Embryonic facial prominence (tissue), 1 donor: ENCODE data around the gene RPL39.
"Not testable (repeated sequence)": the region's sequence is repeated elsewhere in the genome, so short reads cannot be mapped to it uniquely, and the experiment has no call there.

Experiments used
- DNase-seq: peaks from one replicate; pipeline ENCODE4 v3.0.0-alpha.2; 2016; ENCODE audit errors: extremely low spot score

The RPL39 gene

DNA sequence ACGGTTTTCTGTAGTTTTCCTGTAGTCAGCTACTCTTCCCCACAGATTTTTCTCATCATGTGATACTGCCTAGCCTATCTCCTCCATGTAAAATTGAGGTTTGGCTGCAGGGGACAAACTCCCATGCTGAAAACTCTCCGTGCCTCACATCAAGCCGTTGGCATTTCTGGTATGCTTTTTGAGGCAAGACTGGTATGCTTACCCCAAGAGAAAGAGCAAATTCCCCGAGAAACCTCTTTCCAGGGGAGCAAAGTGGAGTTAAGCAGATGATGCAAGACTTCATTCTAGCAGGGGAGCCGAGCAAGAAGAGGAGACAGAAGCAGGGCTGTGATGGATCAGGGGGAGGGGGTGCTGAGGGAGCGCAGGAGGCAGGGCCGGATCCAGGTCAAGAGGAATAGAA lies 28.2 kb downstream of the RPL39 start:
- no peak for DNase-seq

- no peak for DNase-seq
Observed at GRCh38 chrX:119762718-119763117, 28.7 kb downstream of the RPL39 start.

- DNase-seq: no peak
Observed at GRCh38 chrX:119760026-119760877, 31.2 kb downstream of the RPL39 start.

DNA sequence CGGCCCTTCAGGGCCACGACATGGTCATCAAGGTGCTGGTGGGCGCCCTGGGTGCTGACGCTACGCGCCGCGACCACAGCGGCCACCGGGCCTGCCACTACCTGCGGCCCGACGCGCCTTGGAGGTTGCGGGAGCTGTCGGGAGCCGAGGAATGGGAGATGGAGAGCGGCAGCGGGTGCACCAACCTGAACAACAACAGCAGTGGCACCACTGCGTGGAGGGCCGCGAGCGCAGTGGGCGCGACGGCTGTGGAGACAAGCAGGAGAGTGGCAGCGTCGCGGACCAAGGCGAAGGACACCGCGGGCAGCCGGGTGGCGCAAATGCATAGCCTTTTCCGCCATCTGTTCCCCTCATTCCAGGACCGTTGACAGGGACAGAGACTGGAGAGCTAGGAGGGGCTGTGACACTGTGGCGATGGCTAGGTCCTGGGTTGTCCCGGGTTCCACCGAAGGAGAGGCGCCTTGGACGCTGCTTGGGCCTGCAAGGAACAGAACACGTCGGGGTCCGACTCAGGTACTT lies 32.1 kb downstream of the RPL39 start:
- DNase-seq: no peak

DNA sequence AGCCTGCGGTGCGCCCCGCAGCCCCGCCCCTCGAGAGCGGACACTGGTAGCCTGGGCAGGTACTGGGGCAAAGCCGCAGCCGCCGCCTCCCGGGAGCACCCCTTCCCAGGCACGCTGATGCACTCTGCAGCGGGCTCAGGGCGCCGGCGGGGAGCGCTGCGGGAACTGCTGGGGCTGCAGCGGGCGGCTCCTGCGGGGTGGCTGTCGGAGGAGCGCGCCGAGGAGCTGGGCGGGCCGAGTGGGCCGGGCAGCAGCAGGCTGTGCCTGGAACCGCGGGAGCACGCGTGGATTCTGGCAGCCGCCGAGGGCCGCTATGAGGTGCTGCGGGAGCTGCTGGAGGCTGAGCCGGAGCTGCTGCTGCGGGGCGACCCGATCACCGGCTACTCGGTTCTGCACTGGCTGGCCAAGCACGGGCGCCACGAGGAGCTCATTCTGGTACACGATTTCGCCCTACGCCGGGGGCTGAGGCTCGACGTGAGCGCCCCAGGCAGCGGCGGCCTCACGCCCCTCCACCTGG lies 32.6 kb downstream of the RPL39 start:
- DNase-seq: no peak

- no peak for DNase-seq
Observed at GRCh38 chrX:119757979-119758730, 33.3 kb downstream of the RPL39 start, which contains the start of gene SOWAHD. Gene SOWAHD (plus strand): TSS chrX:119758588. CDS start chrX:119758668, 80 bp downstream.

DNA sequence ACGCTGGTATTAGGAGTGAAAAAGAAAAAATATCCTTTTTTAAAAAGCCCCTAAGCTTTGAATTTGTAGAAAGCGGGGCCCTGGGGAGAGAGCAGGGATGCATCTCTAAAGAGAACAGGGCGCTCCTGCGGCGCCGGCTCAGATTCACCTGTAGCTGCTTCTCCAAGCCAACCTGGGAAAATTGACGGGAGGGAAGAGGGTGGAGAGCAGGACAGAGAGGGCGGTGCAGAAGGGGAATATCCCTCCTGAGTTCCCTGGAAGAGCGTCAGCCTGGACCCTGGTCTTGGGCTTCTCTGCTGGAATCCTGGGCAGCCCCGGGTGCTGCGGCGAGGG lies 33.8 kb downstream of the RPL39 start:
- no peak for DNase-seq

- DNase-seq: no peak
Observed at GRCh38 chrX:119756926-119757635, 34.3 kb downstream of the RPL39 start.

- no peak for DNase-seq
Observed at GRCh38 chrX:119755981-119756533, 35.4 kb downstream of the RPL39 start.

GRCh38 chrX:119753639-119754257 lies 37.7 kb downstream of the RPL39 start:
- DNase-seq: no peak

DNA sequence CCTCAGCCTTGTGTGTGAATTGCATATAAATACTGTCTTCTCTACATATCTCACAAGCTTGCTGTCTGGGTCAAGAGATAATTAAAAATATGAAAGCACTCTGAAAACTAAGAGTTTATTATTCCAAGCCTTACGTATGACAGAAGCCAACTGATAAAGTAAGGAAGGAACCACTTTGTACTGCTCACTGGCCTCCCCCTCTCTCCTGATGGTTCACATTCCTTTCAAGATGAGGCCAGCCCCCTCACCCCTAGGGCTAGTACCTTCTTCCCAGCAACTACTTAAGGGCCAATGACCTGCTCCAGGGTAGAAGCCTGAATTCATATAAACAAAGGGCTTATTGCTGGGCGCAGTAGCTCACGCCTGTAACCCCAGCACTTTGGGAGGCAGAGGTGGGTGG lies 38.4 kb downstream of the RPL39 start:
- no peak for DNase-seq

DNA sequence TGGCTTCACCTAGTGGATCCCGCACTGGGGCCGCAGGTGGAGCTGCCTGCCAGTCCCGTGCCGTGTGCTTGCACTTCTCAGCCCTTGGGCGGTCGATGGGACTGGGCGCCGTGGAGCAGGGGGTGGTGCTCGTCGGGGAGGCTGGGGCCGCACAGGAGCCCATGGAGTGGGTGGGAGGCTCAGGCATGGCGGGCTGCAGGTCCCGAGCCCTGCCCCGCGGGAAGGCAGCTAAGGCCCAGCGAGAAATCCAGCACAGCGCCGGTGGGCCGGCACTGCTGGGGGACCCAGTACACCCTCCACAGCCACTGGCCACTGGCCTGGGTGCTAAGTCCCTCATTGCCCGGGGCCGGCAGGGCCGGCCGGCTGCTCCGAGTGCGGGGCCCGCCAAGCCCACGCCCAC lies 40.7 kb downstream of the RPL39 start:
- not testable (repeated sequence) for DNase-seq

DNA sequence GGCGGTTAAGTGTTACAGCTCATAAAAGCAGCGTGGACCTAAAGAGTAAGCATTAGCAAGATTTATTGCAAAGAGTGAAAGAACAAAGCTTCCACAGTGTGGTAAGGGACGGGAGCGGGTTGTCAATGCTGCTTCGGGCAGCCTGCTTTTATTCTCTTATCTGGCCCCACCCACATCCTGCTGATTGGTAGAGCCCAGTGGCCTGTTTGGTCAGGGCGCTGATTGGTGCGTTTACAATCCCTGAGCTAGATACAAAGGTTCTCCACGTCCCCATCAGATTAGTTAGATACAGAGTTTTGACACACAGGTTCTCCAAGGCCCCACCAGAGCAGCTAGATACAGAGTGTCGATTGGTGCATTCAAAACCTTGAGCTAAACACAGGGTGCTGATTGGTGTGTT lies 41.3 kb downstream of the RPL39 start:
- DNase-seq: not testable (repeated sequence)

DNA sequence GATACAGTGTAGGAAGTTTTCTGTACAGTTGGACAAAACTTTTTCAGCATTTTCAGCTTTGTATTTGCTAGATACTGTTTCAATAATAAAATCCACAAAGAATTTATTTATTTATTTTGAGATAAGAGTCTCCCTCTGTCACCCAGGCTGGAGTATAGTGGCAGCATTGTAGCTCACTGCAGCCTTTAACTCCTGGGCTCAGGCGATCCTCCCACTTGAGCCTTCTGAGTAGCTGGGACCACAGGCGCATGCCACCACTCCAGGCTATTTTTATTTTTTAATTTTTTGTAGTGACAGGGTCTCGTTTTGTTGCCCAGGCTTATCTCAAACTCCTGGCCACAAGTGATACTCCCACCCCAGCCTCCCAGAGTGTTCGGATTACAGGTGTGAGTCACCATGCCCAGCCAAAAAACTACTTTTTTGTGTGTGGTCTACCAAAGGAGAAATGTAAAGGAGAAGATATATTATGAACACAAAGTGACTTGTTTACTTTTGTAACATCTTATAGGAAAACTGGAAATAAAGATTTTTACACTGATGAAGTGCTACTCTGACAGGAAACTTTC lies 46.1 kb downstream of the RPL39 start:
- DNase-seq: no peak

DNA sequence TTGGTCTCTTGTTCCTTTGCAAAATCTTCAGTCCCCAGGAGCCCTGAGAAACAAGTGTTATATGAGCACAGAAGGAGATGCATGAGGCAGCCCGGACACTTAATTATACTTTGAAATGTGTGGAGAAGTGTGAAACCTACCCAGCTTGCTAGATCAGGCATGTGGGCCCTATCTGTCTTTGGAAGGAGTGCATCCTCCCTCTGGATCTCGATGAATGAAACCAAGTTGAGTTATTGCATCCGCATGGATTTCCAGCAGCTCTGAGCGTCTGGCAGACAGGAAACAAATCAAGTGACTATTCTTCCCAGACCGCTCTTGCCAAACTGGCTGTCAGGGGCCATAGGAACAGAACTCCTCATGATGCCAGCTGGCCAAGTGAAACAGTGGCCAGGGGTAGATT lies 52.7 kb downstream of the RPL39 start:
- DNase-seq: no peak
